Testis (tissue), 3 donors: ENCODE data around the gene ATP10B. TPM values are rescaled to one million over a fixed set of nuclear protein-coding genes. Genes with fewer than 3 reads are reported as not detected.

Experiments
- DNase-seq: peaks from one replicate; pipeline ENCODE4 v3.0.0-alpha.2; 2019
- H3K27ac ChIP-seq, 2 donors: fragments of 200-600 bp; sonication (generic); one replicate each; pipeline ENCODE4 v1.5.1; 2019
- H3K27me3 ChIP-seq: fragments of 200-600 bp; sonication (generic); one replicate; pipeline ENCODE4 v1.5.1; 2019
- H3K36me3 ChIP-seq: fragments of 200-600 bp; sonication (generic); one replicate; pipeline ENCODE4 v1.5.1; 2017; ENCODE audit warnings: low read depth; ENCODE audit errors: missing control alignments
- H3K4me1 ChIP-seq: fragments of 200-600 bp; sonication (generic); one replicate; pipeline ENCODE4 v1.5.1; 2019
- H3K4me3 ChIP-seq, 2 donors: fragments of 200-600 bp; sonication (generic); one replicate each; pipeline ENCODE4 v1.5.1; 2017 to 2019
- H3K9me3 ChIP-seq: fragments of 200-600 bp; sonication (generic); one replicate; pipeline ENCODE4 v1.5.1; 2017
- CTCF ChIP-seq, 3 experiments: fragments of 450-650 bp in 2 of 3; fragments of 200-600 bp in 1 of 3; sonication (generic) in 1 of 3; IDR thresholded peaks; one replicate each; pipeline ENCODE4 v1.5.1; 2016 to 2019; ENCODE audit warnings: antibody characterized with exemption in 3 of 3, mild to moderate bottlenecking in 2 of 3, moderate library complexity in 1 of 3
- POLR2A ChIP-seq: fragments of 450-650 bp; IDR thresholded peaks from one replicate; pipeline ENCODE4 v1.6.1; 2017; ENCODE audit warnings: antibody characterized with exemption, mild to moderate bottlenecking, moderate library complexity
- WGBS, 2 donors: methylation state at CpG; one replicate each; pipeline ENCODE4 v1.1.5; 2018; 5-methylcytosine and 5-hydroxymethylcytosine counted together
- intact Hi-C: fragments of 100-400 bp; cut with DNase I; formaldehyde crosslinking; loops from one replicate; pipeline ENCODE4 v1.15.1; 2023; ENCODE audit warnings: low total_unique reads
- polyA plus RNA-seq: library from polyadenylated mRNA; stranded (reverse); fragments of 350-450 nt; fragmentation: Illumina TruSeq; extraction: RNeasy Lipid Tissue Mini Kit (QIAGEN cat#74804); gene quantifications from one replicate; pipeline ENCODE4 v1.2.3, GENCODE V29; 2014; ENCODE audit warnings: low read depth, low replicate concordance; ENCODE audit not compliant: insufficient read depth
- total RNA-seq, 2 donors: library from RNA; depleted of rRNA; stranded (reverse); fragments of >200 nt; gene quantifications; one replicate each; pipeline ENCODE4 v1.2.3, GENCODE V29; 2016

Gene ATP10B
- total and polyA plus RNA-seq, 3 donors from 2014 or later, result 0.63 to 2.0 (median 1.9) TPM

GRCh38 chr5:160618286-160618685 is 233.7 kb downstream of the ATP10B start:
- Histone ChIP-seq H3K4me3 (no peak overlapping the region), H3K27me3 (no peaks in the 10 kb centered on the region), H3K27ac (no peak overlapping the region), H3K4me1 (no peaks in the 10 kb centered on the region), H3K9me3 (no peaks in the 10 kb centered on the region), H3K36me3 (no peaks in the 10 kb centered on the region)
- intact Hi-C loops, result no loop called here
- TF ChIP-seq POLR2A, result no peak
- TF ChIP-seq CTCF (IDR thresholded peaks at IDR 0.05), result no peak
- WGBS, 2 donors, result 59 to 67% methylated on average over 1 of the region's 1 CpG
- no peak for DNase-seq

GRCh38 chr5:160616712-160617497 is 235.1 kb downstream of the ATP10B start:
- WGBS, 2 donors, result 75 to 86% methylated on average over 4 of the region's 4 CpGs
- no peak for DNase-seq
- no peak overlapping the region for H3K4me3 ChIP-seq
- TF ChIP-seq CTCF (IDR thresholded peaks at IDR 0.05) (no peak), POLR2A (no peak)
- H3K9me3 ChIP-seq, result no peaks in the 10 kb centered on the region
- no peaks in the 10 kb centered on the region for H3K27me3 ChIP-seq
- no peak overlapping the region for H3K27ac ChIP-seq
- H3K36me3 ChIP-seq, result no peaks in the 10 kb centered on the region
- intact Hi-C loops, result no loop called here
- no peaks in the 10 kb centered on the region for H3K4me1 ChIP-seq

- no peaks in the 10 kb centered on the region for H3K27me3 ChIP-seq
- no peak for DNase-seq
- whole genome bisulfite sequencing, 2 donors, result 86% methylated on average over 3 of the region's 3 CpGs
- TF ChIP-seq POLR2A (no peak), CTCF (IDR thresholded peaks at IDR 0.05) (no peak)
- no peak overlapping the region for H3K27ac ChIP-seq
- no peaks in the 10 kb centered on the region for H3K9me3 ChIP-seq
- H3K4me3 ChIP-seq, result no peak overlapping the region
- H3K36me3 ChIP-seq, result no peaks in the 10 kb centered on the region
- no peaks in the 10 kb centered on the region for H3K4me1 ChIP-seq
- intact Hi-C loops, result no loop called here
These were observed 237.9 kb downstream of the ATP10B start for GRCh38 chr5:160614136-160614535.

GRCh38 chr5:160605266-160605665 is 246.7 kb downstream of the ATP10B start:
- Histone ChIP-seq H3K27ac (no peak overlapping the region), H3K27me3 (no peaks in the 10 kb centered on the region), H3K4me1 (no peaks in the 10 kb centered on the region), H3K36me3 (no peaks in the 10 kb centered on the region), H3K9me3 (no peaks in the 10 kb centered on the region), H3K4me3 (no peak overlapping the region)
- 54 to 55% methylated on average over 2 of the region's 2 CpGs for WGBS, 2 donors
- intact Hi-C loops, result no loop called here
- TF ChIP-seq CTCF (IDR thresholded peaks at IDR 0.05) (no peak), POLR2A (no peak)
- no peak for DNase-seq

- 83 to 84% methylated on average over 4 of the region's 4 CpGs for WGBS, 2 donors
- DNase-seq, result no peak
- H3K4me3 ChIP-seq, result no peak overlapping the region
- H3K36me3 ChIP-seq, result no peaks in the 10 kb centered on the region
- no peaks in the 10 kb centered on the region for H3K4me1 ChIP-seq
- no peaks in the 10 kb centered on the region for H3K9me3 ChIP-seq
- no peak overlapping the region for H3K27ac ChIP-seq
- H3K27me3 ChIP-seq, result no peaks in the 10 kb centered on the region
- no peak for TF ChIP-seq CTCF (IDR thresholded peaks at IDR 0.05)
- TF ChIP-seq POLR2A, result no peak
- intact Hi-C loops, result no loop called here
These were observed 247.5 kb downstream of the ATP10B start for GRCh38 chr5:160604484-160604883.
